HepG2 (cell line): ENCODE data around the gene STK11. TPM values are rescaled to one million over a fixed set of nuclear protein-coding genes. Genes with fewer than 3 reads are reported as not detected.

ENCODE experiments used
- CREM ChIP-seq, 2 experiments: sonication (generic) in 1 of 2; formaldehyde crosslinking in 1 of 2; IDR thresholded peaks; 2 replicates each; pipeline versions ENCODE4 v1.4.0 to v1.6.1; 2016 to 2020; ENCODE audit warnings: antibody characterized with exemption in 1 of 2, mild to moderate bottlenecking in 1 of 2, missing genetic modification reagents in 1 of 2
- EP300 ChIP-seq, 3 experiments: sonication (generic) in 1 of 3; formaldehyde crosslinking in 1 of 3; IDR thresholded peaks; 2 replicates each; pipeline versions ENCODE4 v1.5.1 to v1.6.1; 2011 to 2020; ENCODE audit warnings: low read depth in 2 of 3, low read length in 2 of 3, borderline replicate concordance in 1 of 3, improper control_type of control experiment in 1 of 3, mild to moderate bottlenecking in 1 of 3, missing genetic modification reagents in 1 of 3, moderate library complexity in 1 of 3
- KMT2B ChIP-seq: IDR thresholded peaks from 2 replicates; pipeline ENCODE4 v1.6.1; 2016; ENCODE audit warnings: missing genetic modification reagents, missing compliant biosample characterization
- RELA ChIP-seq: sonication (generic); formaldehyde crosslinking; IDR thresholded peaks from 2 replicates; pipeline ENCODE4 v1.4.0; 2020; ENCODE audit warnings: missing genetic modification reagents
- TAF1 ChIP-seq: sonication (generic); formaldehyde crosslinking; IDR thresholded peaks from 2 replicates; pipeline ENCODE4 v1.4.0; 2020; ENCODE audit warnings: missing genetic modification reagents
- YY1 ChIP-seq: IDR thresholded peaks from 2 replicates; pipeline ENCODE4 v1.6.1; 2011; ENCODE audit warnings: low read length, low read depth, moderate library complexity, mild to moderate bottlenecking; ENCODE audit not compliant: insufficient read depth, insufficient replicate concordance
- ZNF143 ChIP-seq: sonication (generic); formaldehyde crosslinking; IDR thresholded peaks from 2 replicates; pipeline ENCODE4 v1.4.0; 2020; ENCODE audit warnings: missing genetic modification reagents
- polyA plus RNA-seq, 8 experiments: library from polyadenylated mRNA; depleted of rRNA in 3 of 8; stranded (reverse) in 7 of 8; unstranded in 1 of 8; fragments of >200 nt; fragmentation: Illumina TruSeq in 4 of 8; extraction: Trizol in 4 of 8; gene quantifications; 2 replicates each; pipeline versions ENCODE4 v1.2.1 to v1.2.3, GENCODE V29; 2011 to 2016; ENCODE audit warnings: low read depth in 4 of 8, missing spikeins in 1 of 8, mixed read lengths in 1 of 8; ENCODE audit not compliant: insufficient read depth in 1 of 8
- total RNA-seq, 5 experiments: library from RNA; depleted of rRNA; stranded (reverse); fragments of >200 nt; fragmentation: Illumina TruSeq; extraction: Trizol; gene quantifications; 2 replicates each; pipeline ENCODE4 v1.2.3, GENCODE V29; 2016; ENCODE audit warnings: low read depth in 1 of 5
- TF ChIP-seq, protein P1 (sequence below): IDR thresholded peaks from 2 replicates; pipeline ENCODE4 v1.6.1; 2016; ENCODE audit warnings: low read depth
- TF ChIP-seq, protein P2 (sequence below), 2 experiments: sonication (generic) in 1 of 2; formaldehyde crosslinking in 1 of 2; IDR thresholded peaks; 2 replicates each; pipeline versions ENCODE4 v1.6.1 to v1.9.0; 2014 to 2022; ENCODE audit warnings: antibody characterized with exemption in 1 of 2, borderline replicate concordance in 1 of 2, inconsistent platforms in 1 of 2, low read depth in 1 of 2, missing genetic modification reagents in 1 of 2
- TF ChIP-seq, protein P3 (sequence below): sonication (generic); formaldehyde crosslinking; IDR thresholded peaks from 2 replicates; pipeline ENCODE4 v1.4.0; 2020; ENCODE audit warnings: mild to moderate bottlenecking, missing genetic modification reagents, borderline replicate concordance
- TF ChIP-seq, protein P4 (sequence below): sonication (generic); formaldehyde crosslinking; IDR thresholded peaks from 2 replicates; pipeline ENCODE4 v1.8.1; 2023; ENCODE audit warnings: mild to moderate bottlenecking, moderate library complexity, missing genetic modification reagents
- TF ChIP-seq, protein P5 (sequence below): sonication (generic); formaldehyde crosslinking; IDR thresholded peaks from 2 replicates; pipeline ENCODE4 v1.4.0; 2020; ENCODE audit warnings: mild to moderate bottlenecking, missing genetic modification reagents

STK11 gene
- total and polyA plus RNA-seq, 2 of the 13 experiments (the other 11 are each of a cell fraction or from before 2014, with no cell fraction given): 27.5 to 43.6 TPM

DNA sequence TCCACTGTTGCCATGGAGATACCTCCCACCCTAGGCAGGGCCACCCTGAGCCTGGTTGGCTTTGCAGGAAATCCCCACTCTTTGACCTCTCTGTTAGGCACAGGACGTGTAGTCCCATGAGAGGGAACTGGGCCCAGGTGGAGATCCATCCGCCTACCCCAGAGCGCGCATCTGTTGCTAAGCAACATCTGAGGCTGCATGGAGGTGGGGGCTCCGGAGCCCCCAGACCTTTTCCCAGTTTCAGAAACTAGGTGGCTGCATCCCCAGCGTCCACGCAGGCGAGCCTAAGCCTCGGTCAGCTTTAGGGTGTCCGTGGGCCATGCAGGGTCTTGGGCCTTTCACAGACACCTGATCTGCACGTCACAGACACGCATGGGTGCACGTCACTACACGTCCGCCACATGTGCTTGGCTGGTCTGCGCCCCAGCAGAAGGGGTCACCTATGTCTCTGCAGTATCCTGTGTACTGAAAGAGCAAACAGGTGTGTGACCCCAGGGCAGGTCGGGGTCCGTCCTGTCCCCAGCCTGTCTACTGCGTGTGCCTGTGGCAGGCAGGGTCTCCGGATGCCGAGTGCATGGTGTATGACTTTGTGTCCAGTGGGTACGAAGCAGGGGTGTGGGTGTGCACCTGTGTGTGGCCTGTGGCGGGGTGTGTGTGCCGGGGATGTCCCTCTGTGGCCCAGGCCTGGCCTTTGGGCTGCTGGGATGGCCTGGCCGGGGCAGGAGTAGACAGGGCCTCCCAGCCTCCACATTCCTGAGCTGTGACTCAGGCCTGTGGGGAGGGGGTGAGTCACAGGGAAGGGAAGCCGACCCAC, 59.4 kb downstream of the STK11 start (continued):
- TF ChIP-seq, protein P1, sequence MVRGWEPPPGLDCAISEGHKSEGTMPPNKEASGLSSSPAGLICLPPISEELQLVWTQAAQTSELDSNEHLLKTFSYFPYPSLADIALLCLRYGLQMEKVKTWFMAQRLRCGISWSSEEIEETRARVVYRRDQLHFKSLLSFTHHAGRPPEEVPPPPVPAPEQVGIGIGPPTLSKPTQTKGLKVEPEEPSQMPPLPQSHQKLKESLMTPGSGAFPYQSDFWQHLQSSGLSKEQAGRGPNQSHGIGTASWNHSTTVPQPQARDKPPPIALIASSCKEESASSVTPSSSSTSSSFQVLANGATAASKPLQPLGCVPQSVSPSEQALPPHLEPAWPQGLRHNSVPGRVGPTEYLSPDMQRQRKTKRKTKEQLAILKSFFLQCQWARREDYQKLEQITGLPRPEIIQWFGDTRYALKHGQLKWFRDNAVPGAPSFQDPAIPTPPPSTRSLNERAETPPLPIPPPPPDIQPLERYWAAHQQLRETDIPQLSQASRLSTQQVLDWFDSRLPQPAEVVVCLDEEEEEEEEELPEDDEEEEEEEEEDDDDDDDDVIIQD (CRISPR knock-in tag): peak; percentile 28; the same call in 1 of the 2 replicates
- peak; percentile 56 for TF ChIP-seq ZNF143 (CRISPR knock-in tag)
- TF ChIP-seq, protein P2, sequence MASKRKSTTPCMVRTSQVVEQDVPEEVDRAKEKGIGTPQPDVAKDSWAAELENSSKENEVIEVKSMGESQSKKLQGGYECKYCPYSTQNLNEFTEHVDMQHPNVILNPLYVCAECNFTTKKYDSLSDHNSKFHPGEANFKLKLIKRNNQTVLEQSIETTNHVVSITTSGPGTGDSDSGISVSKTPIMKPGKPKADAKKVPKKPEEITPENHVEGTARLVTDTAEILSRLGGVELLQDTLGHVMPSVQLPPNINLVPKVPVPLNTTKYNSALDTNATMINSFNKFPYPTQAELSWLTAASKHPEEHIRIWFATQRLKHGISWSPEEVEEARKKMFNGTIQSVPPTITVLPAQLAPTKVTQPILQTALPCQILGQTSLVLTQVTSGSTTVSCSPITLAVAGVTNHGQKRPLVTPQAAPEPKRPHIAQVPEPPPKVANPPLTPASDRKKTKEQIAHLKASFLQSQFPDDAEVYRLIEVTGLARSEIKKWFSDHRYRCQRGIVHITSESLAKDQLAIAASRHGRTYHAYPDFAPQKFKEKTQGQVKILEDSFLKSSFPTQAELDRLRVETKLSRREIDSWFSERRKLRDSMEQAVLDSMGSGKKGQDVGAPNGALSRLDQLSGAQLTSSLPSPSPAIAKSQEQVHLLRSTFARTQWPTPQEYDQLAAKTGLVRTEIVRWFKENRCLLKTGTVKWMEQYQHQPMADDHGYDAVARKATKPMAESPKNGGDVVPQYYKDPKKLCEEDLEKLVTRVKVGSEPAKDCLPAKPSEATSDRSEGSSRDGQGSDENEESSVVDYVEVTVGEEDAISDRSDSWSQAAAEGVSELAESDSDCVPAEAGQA (IDR thresholded peaks at IDR 0.05; ENCODE audit: low read depth): peak; percentile 38
- TF ChIP-seq, protein P2 (CRISPR knock-in tag; IDR thresholded peaks at IDR 0.05; ENCODE audit: borderline replicate concordance): no peak
- TF ChIP-seq YY1: no peak
- TF ChIP-seq, protein P3, sequence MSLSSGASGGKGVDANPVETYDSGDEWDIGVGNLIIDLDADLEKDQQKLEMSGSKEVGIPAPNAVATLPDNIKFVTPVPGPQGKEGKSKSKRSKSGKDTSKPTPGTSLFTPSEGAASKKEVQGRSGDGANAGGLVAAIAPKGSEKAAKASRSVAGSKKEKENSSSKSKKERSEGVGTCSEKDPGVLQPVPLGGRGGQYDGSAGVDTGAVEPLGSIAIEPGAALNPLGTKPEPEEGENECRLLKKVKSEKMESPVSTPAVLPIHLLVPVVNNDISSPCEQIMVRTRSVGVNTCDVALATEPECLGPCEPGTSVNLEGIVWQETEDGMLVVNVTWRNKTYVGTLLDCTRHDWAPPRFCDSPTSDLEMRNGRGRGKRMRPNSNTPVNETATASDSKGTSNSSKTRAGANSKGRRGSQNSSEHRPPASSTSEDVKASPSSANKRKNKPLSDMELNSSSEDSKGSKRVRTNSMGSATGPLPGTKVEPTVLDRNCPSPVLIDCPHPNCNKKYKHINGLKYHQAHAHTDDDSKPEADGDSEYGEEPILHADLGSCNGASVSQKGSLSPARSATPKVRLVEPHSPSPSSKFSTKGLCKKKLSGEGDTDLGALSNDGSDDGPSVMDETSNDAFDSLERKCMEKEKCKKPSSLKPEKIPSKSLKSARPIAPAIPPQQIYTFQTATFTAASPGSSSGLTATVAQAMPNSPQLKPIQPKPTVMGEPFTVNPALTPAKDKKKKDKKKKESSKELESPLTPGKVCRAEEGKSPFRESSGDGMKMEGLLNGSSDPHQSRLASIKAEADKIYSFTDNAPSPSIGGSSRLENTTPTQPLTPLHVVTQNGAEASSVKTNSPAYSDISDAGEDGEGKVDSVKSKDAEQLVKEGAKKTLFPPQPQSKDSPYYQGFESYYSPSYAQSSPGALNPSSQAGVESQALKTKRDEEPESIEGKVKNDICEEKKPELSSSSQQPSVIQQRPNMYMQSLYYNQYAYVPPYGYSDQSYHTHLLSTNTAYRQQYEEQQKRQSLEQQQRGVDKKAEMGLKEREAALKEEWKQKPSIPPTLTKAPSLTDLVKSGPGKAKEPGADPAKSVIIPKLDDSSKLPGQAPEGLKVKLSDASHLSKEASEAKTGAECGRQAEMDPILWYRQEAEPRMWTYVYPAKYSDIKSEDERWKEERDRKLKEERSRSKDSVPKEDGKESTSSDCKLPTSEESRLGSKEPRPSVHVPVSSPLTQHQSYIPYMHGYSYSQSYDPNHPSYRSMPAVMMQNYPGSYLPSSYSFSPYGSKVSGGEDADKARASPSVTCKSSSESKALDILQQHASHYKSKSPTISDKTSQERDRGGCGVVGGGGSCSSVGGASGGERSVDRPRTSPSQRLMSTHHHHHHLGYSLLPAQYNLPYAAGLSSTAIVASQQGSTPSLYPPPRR (CRISPR knock-in tag): peak; percentile 65
- TF ChIP-seq, protein P4, sequence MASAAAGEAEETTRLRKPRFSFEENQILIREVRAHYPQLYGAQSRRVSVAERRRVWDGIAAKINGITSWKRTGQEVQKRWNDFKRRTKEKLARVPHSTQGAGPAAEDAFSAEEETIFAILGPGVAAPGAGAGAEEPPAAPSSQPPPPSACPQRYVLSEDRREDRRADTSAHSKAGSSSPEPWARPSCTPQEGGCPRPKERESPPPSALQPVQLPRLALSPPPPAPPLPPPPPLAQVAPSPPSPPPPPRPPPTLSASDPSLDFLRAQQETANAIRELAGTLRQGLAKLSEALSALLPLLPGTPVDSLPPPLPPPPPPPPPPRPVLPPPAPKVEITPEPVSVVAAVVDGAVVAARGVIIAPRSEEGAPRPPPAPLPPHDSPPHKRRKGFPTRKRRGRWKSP (CRISPR knock-in tag): no peak
- TF ChIP-seq TAF1 (CRISPR knock-in tag): no peak
- TF ChIP-seq CREM (IDR thresholded peaks at IDR 0.05): peak; percentile 70
- no peak for TF ChIP-seq CREM (CRISPR knock-in tag; IDR thresholded peaks at IDR 0.05)
- 0 out of 2 replicates have a peak, but pooled peaks have one; percentile 28 for TF ChIP-seq KMT2B (CRISPR knock-in tag)
- TF ChIP-seq EP300 (IDR thresholded peaks at IDR 0.05; ENCODE audit: low read depth in 2 of 2, low read length in 2 of 2): peak in 1 of 2 experiments; percentile 49; a peak in 1 of 4 replicates
- TF ChIP-seq EP300 (CRISPR knock-in tag; IDR thresholded peaks at IDR 0.05; ENCODE audit: borderline replicate concordance): peak; percentile 74
- TF ChIP-seq, protein P5, sequence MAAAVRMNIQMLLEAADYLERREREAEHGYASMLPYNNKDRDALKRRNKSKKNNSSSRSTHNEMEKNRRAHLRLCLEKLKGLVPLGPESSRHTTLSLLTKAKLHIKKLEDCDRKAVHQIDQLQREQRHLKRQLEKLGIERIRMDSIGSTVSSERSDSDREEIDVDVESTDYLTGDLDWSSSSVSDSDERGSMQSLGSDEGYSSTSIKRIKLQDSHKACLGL (CRISPR knock-in tag): no peak
- peak; percentile 52; the same call in 1 of the 2 replicates for TF ChIP-seq RELA
